K562 (cell line): ENCODE data around the gene ELMOD2. TPM values are rescaled to one million over a fixed set of nuclear protein-coding genes. Genes with fewer than 3 reads are reported as not detected.

Experiments
- ATAC-seq: fragments of 200-7000 bp; cut with Tn5 transposase; 3 replicates; pipeline ENCODE4 v1.9.1; 2020; ENCODE audit warnings: moderate library complexity
- BruUV-seq: library from RNA; stranded (reverse); fragments of 400-500 nt; replicated peaks from 2 replicates; lab custom pipeline; 2021; lab: Mats Ljungman, UMichigan
- CTCF ChIA-PET: fragments of 300-600 bp; formaldehyde crosslinking; extraction: SDS; loops from one replicate; lab custom pipeline; 2021; ENCODE audit warnings: low intra/inter-chr PET ratio; lab: Yijun Ruan, JAX
- POLR2A ChIA-PET: fragments of 300-600, 350-650 bp; sonication (Branson Sonifier 250); formaldehyde crosslinking; extraction: SDS; loops from one replicate; lab custom pipeline; 2021; ENCODE audit warnings: antibody characterized with exemption, inconsistent platforms; lab: Yijun Ruan, JAX
- DNase-seq, 4 experiments: peaks; one replicate each; pipeline versions ENCODE4 v3.0.0 to v3.0.0-alpha.2; 2011 to 2018; ENCODE audit warnings: low spot score in 3 of 4, mixed read lengths in 3 of 4; ENCODE audit errors: extremely low read depth in 1 of 4
- FAIRE-seq: peaks from 2 replicates; lab custom pipeline; 2011; peaks lifted over from hg19 to GRCh38; lab: Jason Lieb, UNC
- H2AFZ ChIP-seq: 2 replicates; pipeline ENCODE4 v1.6.0; 2011; ENCODE audit warnings: low read depth, low read length, control low read depth, inconsistent platforms
- H3K27ac ChIP-seq: fragments of 200-600 bp; 3 replicates; pipeline ENCODE4 v1.8.0; 2011; ENCODE audit warnings: low read depth, mild to moderate bottlenecking, control low read depth, inconsistent platforms, low read length, moderate library complexity, mixed read lengths; ENCODE audit errors: extremely low read depth
- H3K27me3 ChIP-seq, 2 experiments: fragments of 300-600 bp in 1 of 2; 2 replicates in 1 of 2; 3 replicates in 1 of 2; pipeline versions ENCODE4 v1.6.0 to v1.8.0; 2011; ENCODE audit warnings: inconsistent platforms in 2 of 2, low read length in 2 of 2, mild to moderate bottlenecking in 1 of 2, mixed read lengths in 1 of 2, moderate library complexity in 1 of 2; ENCODE audit not compliant: control insufficient read depth in 2 of 2, insufficient read depth in 2 of 2
- H3K36me3 ChIP-seq: fragments of 300-600 bp; 3 replicates; pipeline ENCODE4 v1.8.0; 2011; ENCODE audit warnings: mild to moderate bottlenecking, low read length, inconsistent platforms; ENCODE audit not compliant: control insufficient read depth, insufficient read depth
- H3K4me1 ChIP-seq, 2 experiments: fragments of 200-600 bp in 1 of 2; replicated peaks in 1 of 2; 2 replicates in 1 of 2; 3 replicates in 1 of 2; pipeline versions ENCODE4 v1.5.1 to v1.8.0; 2011; ENCODE audit warnings: inconsistent platforms in 2 of 2, low read length in 2 of 2, mild to moderate bottlenecking in 1 of 2, mixed read lengths in 1 of 2, moderate library complexity in 1 of 2; ENCODE audit not compliant: control insufficient read depth in 2 of 2, insufficient read depth in 2 of 2
- H3K4me2 ChIP-seq: 2 replicates; pipeline ENCODE4 v1.6.1; 2011; ENCODE audit warnings: low read length, control low read depth, inconsistent platforms, mixed read lengths; ENCODE audit not compliant: insufficient read depth
- H3K4me3 ChIP-seq: fragments of 200-600 bp; sonication (generic), shearing (Covaris generic); 2 replicates; pipeline ENCODE4 v1.5.1; 2016; ENCODE audit warnings: control low read depth, inconsistent platforms
- H3K79me2 ChIP-seq: fragments of 200-600 bp; 3 replicates; pipeline ENCODE4 v1.8.0; 2011; ENCODE audit warnings: low read length, inconsistent platforms; ENCODE audit not compliant: control insufficient read depth, insufficient read depth
- H3K9ac ChIP-seq, 2 experiments: 2 replicates each; pipeline versions ENCODE4 v1.6.0 to v1.6.1; 2011; ENCODE audit warnings: low read depth in 2 of 2, low read length in 2 of 2, control low read depth in 1 of 2, inconsistent platforms in 1 of 2, mild to moderate bottlenecking in 1 of 2, mixed read lengths in 1 of 2; ENCODE audit not compliant: insufficient read depth in 1 of 2
- H3K9me1 ChIP-seq: one replicate; pipeline ENCODE4 v1.6.0; 2011; ENCODE audit warnings: inconsistent platforms, mild to moderate bottlenecking, low read length, moderate library complexity; ENCODE audit not compliant: control insufficient read depth, insufficient read depth
- H3K9me3 ChIP-seq: replicated peaks from 2 replicates; pipeline ENCODE4 v1.5.1; 2011; ENCODE audit warnings: low read depth, low read length, inconsistent platforms; ENCODE audit not compliant: control insufficient read depth, insufficient read depth
- H4K20me1 ChIP-seq: replicated peaks from 2 replicates; pipeline ENCODE4 v1.6.1; 2011; ENCODE audit warnings: low read length, inconsistent platforms, mixed read lengths; ENCODE audit not compliant: control insufficient read depth, insufficient read depth
- DMBX1 ChIP-seq: fragments of 250-450 bp; sonication (Bioruptor Pico); IDR thresholded peaks from 2 replicates; pipeline ENCODE4 v1.8.0; 2022; ENCODE audit warnings: inconsistent platforms, mild to moderate bottlenecking, moderate library complexity, borderline replicate concordance
- HMG20B ChIP-seq: fragments of 250-450 bp; sonication (Bioruptor Pico); IDR thresholded peaks from 2 replicates; pipeline ENCODE4 v1.5.0; 2021; ENCODE audit warnings: mild to moderate bottlenecking
- MNT ChIP-seq, 2 experiments: fragments of 450-650 bp; conservative IDR thresholded peaks; 2 replicates each; pipeline ENCODE4 v1.6.1; 2017; ENCODE audit warnings: mild to moderate bottlenecking in 2 of 2, moderate library complexity in 2 of 2
- MTA1 ChIP-seq: fragments of 450-650 bp; IDR thresholded peaks from 2 replicates; pipeline ENCODE4 v1.6.1; 2017; ENCODE audit warnings: borderline replicate concordance
- TAF15 ChIP-seq: fragments of 200-400 bp; formaldehyde crosslinking; IDR thresholded peaks from 2 replicates; pipeline ENCODE4 v1.6.1; 2017; ENCODE audit warnings: mild to moderate bottlenecking, low read depth, low read length, moderate library complexity
- TRIM25 ChIP-seq: fragments of 450-650 bp; IDR thresholded peaks from 2 replicates; pipeline ENCODE4 v1.7.0; 2016; ENCODE audit warnings: borderline replicate concordance
- ZBTB8A ChIP-seq: fragments of 450-650 bp; IDR thresholded peaks from 2 replicates; pipeline ENCODE4 v1.6.1; 2018; ENCODE audit warnings: mild to moderate bottlenecking, moderate library complexity; ENCODE audit not compliant: partially characterized antibody
- ZC3H11A ChIP-seq: IDR thresholded peaks from 2 replicates; pipeline ENCODE4 v1.6.1; 2012; ENCODE audit warnings: low read depth, low read length, improper control_type of control experiment
- WGBS: fragments of 100-300 bp; shearing (Covaris generic); methylation state at CpG from one replicate; pipeline ENCODE4 v1.1.6; 2016; ENCODE audit warnings: low coverage, mixed read lengths; ENCODE audit not compliant: insufficient coverage; ENCODE audit errors: missing lambda C conversion rate; 5-methylcytosine and 5-hydroxymethylcytosine counted together
- in situ Hi-C: fragments of 300-500 bp; cut with MboI; formaldehyde crosslinking; loops from 4 replicates; pipeline ENCODE4 v1.15.0; 2018; ENCODE audit warnings: inconsistent platforms, mixed read lengths
- intact Hi-C: fragments of 100-400 bp; cut with micrococcal nuclease; formaldehyde crosslinking; loops from 2 replicates; pipeline ENCODE4 v1.14.2; 2022
- polyA plus RNA-seq, 8 experiments: library from polyadenylated mRNA; depleted of rRNA in 4 of 8; stranded (reverse) in 5 of 8; unstranded in 3 of 8; fragments of >200 nt; fragmentation: Nextera tagmentation in 2 of 8; fragmentation: Illumina TruSeq in 1 of 8; extraction: Ambion mirVana in 2 of 8; extraction: Trizol in 1 of 8; gene quantifications; 2 replicates each; pipeline versions ENCODE4 v1.2.1 to v1.2.3, GENCODE V29; 2011 to 2014; ENCODE audit warnings: inconsistent platforms in 1 of 8, missing spikeins in 1 of 8
- total RNA-seq, 7 experiments: library from RNA; depleted of rRNA in 6 of 7; stranded (reverse); fragments of >200 nt in 6 of 7; fragmentation: Illumina TruSeq in 2 of 7; extraction: Trizol in 2 of 7; gene quantifications; 2 replicates each; pipeline versions ENCODE4 v1.2.1 to v1.2.3, GENCODE V29; 2011 to 2021; ENCODE audit warnings: low replicate concordance in 1 of 7

ELMOD2 gene
- total and polyA plus RNA-seq, 9 of the 15 experiments (the other 6 are each of a cell fraction or from before 2014, with no cell fraction given): 11.0 to 23.3 (median 14.3) TPM

GRCh38 chr4:140497405-140497746 is 26.6 kb upstream of the ELMOD2 start (continued):
- TF ChIP-seq TRIM25 (no peak), ZC3H11A (no peak)

GRCh38 chr4:140497747-140498636 is 26.0 kb upstream of the ELMOD2 start, which contains the start of gene MGAT4D:
Gene MGAT4D, minus strand, starts transcription at chr4:140498293. Its CDS starts 71 bp downstream, at chr4:140498222.
- H3K27ac ChIP-seq: no peak within 1 kb of the TSS
- intact Hi-C loops (loop anchor here (5.0 kb wide), 1 partner anchor 126 kb away; the partner anchor contains the start of gene SCOC), in situ Hi-C loops (no loop called here)
- H3K4me3 ChIP-seq: no peak within 1 kb of the TSS
- peak; percentile 49; the same call in 2 of the 3 replicates for ATAC-seq
- H3K9me3 ChIP-seq: no peaks in the 10 kb centered on the region
- WGBS: 3% methylated on average over 49 of the region's 68 CpGs
- H4K20me1 ChIP-seq: no peaks in the 10 kb centered on the region
- ChIA-PET CTCF (no interaction called here), POLR2A (no interaction called here)
- no peak within 1 kb of the TSS for H3K9ac ChIP-seq
- H3K79me2 ChIP-seq: no peaks in the 10 kb centered on the region
- H3K4me2 ChIP-seq: no peak within 1 kb of the TSS
- peaks cover 0 to 8% of the 10 kb centered on the region in 2 experiments; a peak in 1 of 5 replicates for H3K4me1 ChIP-seq
- no TSS peak for BruUV-seq
- DNase-seq: no peak
- no peak for FAIRE-seq
- H3K27me3 ChIP-seq: peaks cover 20 to 32% of the 10 kb centered on the region in 2 experiments; a peak in 4 of 5 replicates
- H3K9me1 ChIP-seq: no peaks in the 10 kb centered on the region
- H2AFZ ChIP-seq: no peak within 1 kb of the TSS
- no peaks in the 10 kb centered on the region for H3K36me3 ChIP-seq
- no peak for TF ChIP-seq TAF15
- TF ChIP-seq MNT (conservative IDR thresholded peaks at IDR 0.05): no peak
- TF ChIP-seq MTA1: no peak
- TF ChIP-seq HMG20B (CRISPR knock-in tag): no peak
- TF ChIP-seq DMBX1 (CRISPR knock-in tag): no peak
- no peak for TF ChIP-seq ZBTB8A
